T-helper 1 cell (primary cell): ENCODE results near the gene CCNG2.

Experiments
- DNase-seq, 5 donors: peaks; one replicate each; pipeline ENCODE4 v3.0.0-alpha.2; 2012 to 2020

CCNG2 gene

DNA sequence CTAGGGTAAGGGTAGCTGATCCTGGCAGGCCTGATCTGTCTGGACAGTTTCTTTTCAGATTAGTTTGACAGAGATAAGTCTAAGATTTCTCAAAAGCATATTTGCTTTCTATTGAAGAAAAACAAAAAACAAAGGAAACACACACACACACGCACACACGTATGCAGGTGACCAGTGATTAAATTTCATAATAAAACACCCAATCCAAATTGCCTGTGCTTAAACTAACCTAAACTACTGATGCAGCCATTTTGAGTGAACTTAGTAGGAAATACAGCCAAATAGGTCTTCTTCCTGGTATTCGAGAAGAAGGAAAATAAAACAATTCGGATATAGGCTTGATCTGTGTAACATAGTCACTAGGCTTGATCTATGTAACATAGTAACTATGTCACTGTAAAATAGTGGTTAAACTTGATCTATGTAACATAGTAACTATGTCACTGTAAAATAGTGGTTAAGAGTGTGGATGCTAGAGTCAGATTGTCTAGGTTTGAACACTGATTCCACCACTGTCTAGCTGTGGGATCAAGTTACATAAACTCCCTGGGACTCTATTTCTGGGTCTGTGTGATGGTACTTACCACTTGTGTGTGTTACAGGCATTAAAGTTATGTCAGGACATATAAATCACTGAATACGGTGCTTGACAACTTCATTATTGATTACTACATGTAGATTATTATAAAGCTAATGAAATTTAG lies 9.8 kb upstream of the CCNG2 start:
- no peak for DNase-seq

DNA sequence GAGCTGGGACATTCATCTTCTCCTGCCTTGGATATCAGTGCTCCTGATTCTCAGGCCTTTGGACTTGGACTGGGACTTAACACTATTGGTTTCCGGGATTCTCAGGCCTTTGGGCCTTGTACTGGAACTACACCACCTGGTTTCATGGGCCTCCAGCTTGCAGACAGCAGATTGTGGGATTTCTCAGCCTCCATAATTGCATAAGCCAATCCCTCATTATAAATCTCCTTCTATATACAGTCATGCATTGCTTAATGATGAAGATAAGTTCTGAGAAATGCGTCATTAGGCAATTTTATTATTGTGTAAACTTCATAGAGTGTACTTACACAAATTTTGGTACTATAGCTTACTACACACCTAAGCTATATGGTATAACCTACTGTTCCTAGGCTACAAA lies 8.9 kb upstream of the CCNG2 start:
- no peak for DNase-seq

GRCh38 chr4:77149789-77150188 lies 7.2 kb upstream of the CCNG2 start:
- no peak for DNase-seq

- no peak for DNase-seq
These were observed 5.8 kb upstream of the CCNG2 start for GRCh38 chr4:77151241-77151640.

GRCh38 chr4:77152421-77152820 lies 4.6 kb upstream of the CCNG2 start:
- DNase-seq: no peak

DNA sequence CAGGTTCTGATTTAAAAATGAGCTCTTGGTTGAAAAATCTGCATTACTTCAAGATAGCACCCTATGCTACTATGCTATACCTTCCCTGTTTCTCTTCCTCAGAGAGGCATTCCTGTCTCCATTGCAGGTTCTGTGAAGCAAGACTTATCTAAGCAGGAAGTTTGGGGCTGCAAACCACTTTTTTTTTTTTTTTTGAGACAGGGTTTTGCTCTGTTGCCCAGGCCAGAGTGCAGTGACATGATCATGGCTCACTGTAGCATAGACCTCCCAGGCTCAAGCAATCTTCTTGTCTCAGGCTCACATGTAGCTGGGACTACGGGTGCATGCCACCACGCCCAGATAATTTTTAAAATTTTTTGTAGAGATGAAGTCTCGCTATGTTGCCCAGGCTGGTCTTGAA lies 4.0 kb upstream of the CCNG2 start:
- no peak for DNase-seq

DNA sequence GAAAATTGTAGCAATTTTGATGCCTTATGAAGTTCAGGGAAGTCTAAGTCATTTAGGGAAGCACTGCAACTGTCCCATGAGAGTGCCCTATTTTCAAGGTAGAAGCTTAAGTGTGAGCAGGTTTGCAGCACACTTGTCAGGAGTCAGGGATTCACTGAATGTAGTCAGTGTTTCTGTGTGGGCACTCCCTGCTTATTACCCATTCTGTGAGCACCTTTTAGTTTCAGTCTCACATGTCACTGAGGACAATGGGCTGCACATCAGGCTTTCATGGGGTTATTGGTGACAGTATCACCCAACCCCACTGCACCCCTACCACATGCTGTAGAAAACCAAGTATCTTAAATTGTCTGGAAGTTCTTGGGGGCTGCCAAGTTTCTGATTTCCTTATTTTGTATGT lies 2.9 kb upstream of the CCNG2 start:
- DNase-seq: no peak

DNA sequence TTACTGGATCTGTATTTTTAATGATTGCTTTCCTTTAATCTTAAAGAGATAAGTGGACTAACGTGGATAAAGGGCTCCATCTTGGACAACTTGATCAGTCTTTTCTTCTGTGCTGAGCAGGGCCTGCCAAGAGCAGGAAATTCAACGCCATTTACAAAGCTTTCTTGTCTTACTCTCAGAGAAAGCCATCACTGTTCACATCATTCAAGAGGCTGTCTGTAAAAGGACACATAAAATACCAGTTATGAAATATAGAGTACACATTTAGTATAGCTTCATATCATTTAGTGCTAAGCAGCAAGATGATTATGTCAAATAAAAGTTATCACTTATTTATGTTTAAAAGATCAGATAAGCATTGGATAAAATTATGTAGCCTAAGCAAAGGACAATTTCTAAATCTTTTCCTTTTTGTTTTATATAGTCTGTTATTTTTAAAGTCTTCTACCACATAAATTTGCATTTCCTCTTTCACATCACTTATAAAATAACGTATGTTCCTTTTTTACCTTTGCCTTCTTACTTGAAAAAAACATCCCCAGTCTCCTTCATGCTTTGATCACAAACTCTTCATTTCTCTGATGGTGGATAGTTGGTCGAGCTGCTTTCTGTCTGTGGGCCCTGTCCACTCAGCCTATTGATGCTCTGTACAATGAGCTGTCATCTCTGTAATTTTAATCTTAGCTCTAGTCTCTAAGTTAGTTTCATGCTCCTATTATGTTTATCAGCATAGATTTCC lies 2.1 kb upstream of the CCNG2 start:
- DNase-seq: no peak

GRCh38 chr4:77155631-77156452 lies 1.2 kb upstream of the CCNG2 start:
- no peak for DNase-seq

GRCh38 chr4:77156533-77156911 lies 485 bp upstream of the CCNG2 start:
- DNase-seq: peak; percentile 91 to 98 (median 95)

DNA sequence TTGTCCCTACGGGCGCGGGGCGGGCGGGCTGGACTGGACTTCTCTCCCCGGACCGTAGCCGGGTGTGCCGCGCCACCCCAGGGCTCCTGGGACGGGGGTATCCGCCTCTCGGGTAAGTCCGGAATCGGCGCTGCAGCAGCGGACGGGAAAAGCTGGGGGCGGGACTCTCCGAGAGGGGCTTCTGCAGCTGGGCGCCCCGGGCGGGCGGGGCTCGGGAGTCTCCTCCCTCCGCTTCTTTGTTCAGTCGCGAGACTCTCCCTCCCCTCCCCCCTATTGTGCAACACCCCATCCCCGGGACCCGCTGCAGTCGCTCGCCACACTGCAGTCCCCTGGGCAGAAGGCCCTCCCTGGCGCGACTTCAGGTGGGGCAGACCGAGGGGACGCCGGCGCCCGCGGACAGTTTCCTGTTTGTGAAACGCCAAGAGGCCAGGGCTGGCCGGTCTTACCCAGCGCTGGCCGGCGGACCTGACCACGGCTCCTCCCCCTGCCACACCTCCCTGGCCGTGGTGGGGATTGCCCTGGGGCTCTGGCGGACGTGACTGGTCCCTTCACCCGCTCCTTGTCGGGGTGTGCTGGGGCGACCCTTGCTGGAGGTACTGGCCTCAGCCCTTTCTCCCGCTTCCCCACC lies 966 bp downstream of the CCNG2 start:
- peak; percentile 64 to 77 (median 68) for DNase-seq

DNA sequence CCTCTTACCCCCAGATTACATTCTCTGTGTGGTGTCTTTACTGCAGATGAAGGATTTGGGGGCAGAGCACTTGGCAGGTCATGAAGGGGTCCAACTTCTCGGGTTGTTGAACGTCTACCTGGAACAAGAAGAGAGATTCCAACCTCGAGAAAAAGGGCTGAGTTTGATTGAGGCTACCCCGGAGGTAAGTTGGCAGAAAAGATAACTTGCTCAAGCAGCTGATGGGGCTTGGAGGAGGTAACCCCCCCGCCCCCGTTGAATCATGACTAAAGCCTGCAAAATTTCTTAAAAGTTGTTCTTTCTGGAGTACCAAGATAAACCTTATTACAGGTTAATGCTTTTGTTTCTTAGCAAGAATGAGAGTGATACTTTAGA lies 1.5 kb downstream of the CCNG2 start:
- DNase-seq: peak in 1 of 5 donors; percentile 6

DNA sequence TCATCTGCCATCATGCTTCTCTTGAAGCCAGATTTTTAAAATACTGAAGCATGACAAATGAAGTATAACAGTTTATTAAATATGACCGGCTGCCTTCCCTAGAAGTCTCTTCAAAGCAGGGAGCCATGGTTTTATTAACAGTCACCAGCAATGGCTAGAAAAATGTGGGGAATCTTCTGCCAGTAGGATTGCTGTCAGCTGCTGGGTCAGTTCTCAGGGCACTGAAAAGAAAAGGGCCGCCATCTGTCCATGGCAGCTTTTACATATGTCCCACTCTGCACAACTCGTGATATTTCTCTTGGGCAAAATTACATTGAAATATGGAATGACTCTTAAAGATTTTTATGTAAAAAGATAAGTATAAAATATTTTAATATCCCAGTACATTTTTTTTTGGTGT lies 2.8 kb downstream of the CCNG2 start:
- DNase-seq: no peak

- DNase-seq: no peak
These were observed 6.6 kb downstream of the CCNG2 start for GRCh38 chr4:77163641-77164040.

DNA sequence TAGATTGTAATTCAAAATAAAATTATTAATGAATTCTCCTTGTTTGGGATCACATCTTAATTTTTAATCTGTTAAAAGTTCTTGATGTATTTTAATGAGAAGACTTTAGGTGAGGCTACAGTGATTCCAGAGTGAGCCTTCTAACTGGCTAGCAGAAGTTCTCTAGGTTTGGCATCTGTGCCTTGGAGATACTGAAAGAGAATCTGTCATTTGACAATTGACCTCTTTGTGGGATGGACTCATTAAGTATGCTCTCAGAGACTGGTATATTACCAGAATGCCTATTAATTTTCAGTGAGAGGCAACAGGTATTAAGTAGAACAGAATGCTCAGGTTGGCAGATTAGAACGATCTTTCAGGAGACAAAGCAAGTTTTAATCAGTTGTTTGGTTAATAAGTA lies 10.2 kb downstream of the CCNG2 start:
- DNase-seq: no peak

- DNase-seq: no peak
These were observed 10.9 kb downstream of the CCNG2 start for GRCh38 chr4:77167866-77168265.

GRCh38 chr4:77169481-77169880 lies 12.5 kb downstream of the CCNG2 start:
- DNase-seq: no peak

GRCh38 chr4:77170926-77171325 lies 13.9 kb downstream of the CCNG2 start:
- DNase-seq: no peak

GRCh38 chr4:77172336-77172735 lies 15.3 kb downstream of the CCNG2 start:
- no peak for DNase-seq

DNA sequence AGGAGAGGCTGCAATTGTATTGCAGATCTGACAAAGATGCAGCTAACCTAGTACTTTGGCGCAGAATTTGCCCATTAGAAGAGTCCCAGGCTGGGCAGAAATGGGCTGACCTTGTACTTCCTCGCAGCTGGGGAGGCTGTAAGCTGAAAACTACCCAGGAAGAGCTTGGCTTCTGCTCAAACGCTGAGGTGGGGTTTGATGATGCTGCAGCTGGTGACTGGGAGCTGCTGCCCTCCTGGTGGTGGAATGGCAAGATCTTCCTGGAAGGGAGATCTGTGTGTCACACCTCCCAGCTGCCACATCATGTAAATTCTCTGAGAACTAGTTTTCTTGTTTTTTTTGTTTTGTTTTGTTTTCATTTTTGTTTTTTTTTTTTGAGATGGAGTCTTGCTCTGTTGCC lies 17.4 kb downstream of the CCNG2 start:
- no peak for DNase-seq

- DNase-seq: no peak
These were observed 18.2 kb downstream of the CCNG2 start for GRCh38 chr4:77175201-77175611.

DNA sequence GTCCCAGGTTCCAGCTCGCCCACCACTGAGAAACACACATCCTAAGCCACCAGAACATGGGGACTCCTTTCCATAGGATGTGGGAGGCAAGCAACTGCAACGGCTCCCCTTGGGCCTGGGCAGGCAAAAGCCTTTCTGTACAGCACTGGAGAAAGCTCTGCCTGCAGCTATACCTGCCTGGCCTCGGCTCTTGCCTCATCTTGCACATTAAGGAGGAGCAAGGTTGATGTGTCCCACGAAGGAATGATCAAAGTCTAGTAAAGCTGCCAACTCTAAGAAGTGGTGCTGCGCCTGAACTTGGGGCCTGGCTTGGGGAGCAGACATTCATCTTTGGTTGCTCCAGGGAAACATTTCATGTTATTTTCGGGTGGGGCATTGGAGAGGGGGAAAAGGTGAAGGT lies 19.6 kb downstream of the CCNG2 start:
- no peak for DNase-seq

- DNase-seq: no peak
These were observed 20.2 kb downstream of the CCNG2 start for GRCh38 chr4:77177199-77177598.
